MM.1S (cell line): ENCODE measurements around the gene DNAJC19.

Experiments used
- CTCF ChIP-seq: fragments of 300-600 bp; sonication (generic); IDR thresholded peaks from 2 replicates; pipeline ENCODE4 v1.5.1; 2016; ENCODE audit warnings: antibody characterized with exemption, low read length, mixed read lengths
- EZH2 ChIP-seq: fragments of 300-600 bp; sonication (generic); optimal IDR thresholded peaks from 2 replicates; pipeline ENCODE3; 2017; ENCODE audit warnings: low read depth, mild to moderate bottlenecking, antibody characterized with exemption, low read length, mixed read lengths
- EZH2phosphoT487 ChIP-seq: fragments of 300-600 bp; sonication (generic); IDR thresholded peaks from 2 replicates; pipeline ENCODE4 v1.6.1; 2018; ENCODE audit warnings: antibody characterized with exemption, low read length

GRCh38 chr3:181017690-181018089, 28.2 kb upstream of the DNAJC19 start:
- TF ChIP-seq CTCF (no peak), EZH2 (no peak), EZH2phosphoT487 (no peak)
